OCI-LY7 (cell line): ENCODE results near the gene BAHD1.

Experiments
- EZH2phosphoT487 ChIP-seq: fragments of 200-600 bp; sonication (generic); IDR thresholded peaks from 2 replicates; pipeline ENCODE4 v1.6.1; 2018; ENCODE audit warnings: low read depth, borderline replicate concordance, mild to moderate bottlenecking, mixed run types, antibody characterized with exemption, low read length, moderate library complexity, mixed read lengths
- TF ChIP-seq, protein P1 (sequence below): fragments of 200-600 bp; sonication (generic); conservative IDR thresholded peaks from 2 replicates; pipeline ENCODE4 v1.5.1; 2014; ENCODE audit warnings: mild to moderate bottlenecking, antibody characterized with exemption, low read length, moderate library complexity, mixed read lengths

DNA sequence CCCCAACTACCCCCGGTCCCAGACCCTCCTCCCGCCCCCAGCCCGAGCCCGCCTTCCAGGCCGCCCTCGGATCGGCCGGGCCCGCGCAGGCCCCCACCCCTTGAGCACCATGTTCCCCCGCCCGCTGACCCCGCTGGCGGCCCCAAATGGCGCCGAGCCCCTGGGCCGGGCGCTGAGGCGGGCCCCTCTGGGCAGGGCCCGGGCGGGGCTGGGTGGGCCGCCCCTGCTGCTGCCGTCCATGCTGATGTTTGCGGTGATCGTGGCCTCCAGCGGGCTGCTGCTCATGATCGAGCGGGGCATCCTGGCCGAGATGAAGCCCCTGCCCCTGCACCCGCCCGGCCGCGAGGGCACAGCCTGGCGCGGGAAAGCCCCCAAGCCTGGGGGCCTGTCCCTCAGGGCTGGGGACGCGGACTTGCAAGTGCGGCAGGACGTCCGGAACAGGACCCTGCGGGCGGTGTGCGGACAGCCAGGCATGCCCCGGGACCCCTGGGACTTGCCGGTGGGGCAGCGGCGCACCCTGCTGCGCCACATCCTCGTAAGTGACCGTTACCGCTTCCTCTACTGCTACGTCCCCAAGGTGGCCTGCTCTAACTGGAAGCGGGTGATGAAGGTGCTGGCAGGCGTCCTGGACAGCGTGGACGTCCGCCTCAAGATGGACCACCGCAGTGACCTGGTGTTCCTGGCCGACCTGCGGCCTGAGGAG lies 30.5 kb downstream of the BAHD1 start:
- TF ChIP-seq, protein P1, sequence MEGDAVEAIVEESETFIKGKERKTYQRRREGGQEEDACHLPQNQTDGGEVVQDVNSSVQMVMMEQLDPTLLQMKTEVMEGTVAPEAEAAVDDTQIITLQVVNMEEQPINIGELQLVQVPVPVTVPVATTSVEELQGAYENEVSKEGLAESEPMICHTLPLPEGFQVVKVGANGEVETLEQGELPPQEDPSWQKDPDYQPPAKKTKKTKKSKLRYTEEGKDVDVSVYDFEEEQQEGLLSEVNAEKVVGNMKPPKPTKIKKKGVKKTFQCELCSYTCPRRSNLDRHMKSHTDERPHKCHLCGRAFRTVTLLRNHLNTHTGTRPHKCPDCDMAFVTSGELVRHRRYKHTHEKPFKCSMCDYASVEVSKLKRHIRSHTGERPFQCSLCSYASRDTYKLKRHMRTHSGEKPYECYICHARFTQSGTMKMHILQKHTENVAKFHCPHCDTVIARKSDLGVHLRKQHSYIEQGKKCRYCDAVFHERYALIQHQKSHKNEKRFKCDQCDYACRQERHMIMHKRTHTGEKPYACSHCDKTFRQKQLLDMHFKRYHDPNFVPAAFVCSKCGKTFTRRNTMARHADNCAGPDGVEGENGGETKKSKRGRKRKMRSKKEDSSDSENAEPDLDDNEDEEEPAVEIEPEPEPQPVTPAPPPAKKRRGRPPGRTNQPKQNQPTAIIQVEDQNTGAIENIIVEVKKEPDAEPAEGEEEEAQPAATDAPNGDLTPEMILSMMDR: no peak
- no peak for TF ChIP-seq EZH2phosphoT487
